ENCODE measurements around the gene UBALD2. TPM values are rescaled to one million over a fixed set of nuclear protein-coding genes. Genes with fewer than 3 reads are reported as not detected.

The UBALD2 gene
- total RNA-seq, 4 donors from 2014 or later = 7.9 to 27.2 (median 13.6) TPM

DNA sequence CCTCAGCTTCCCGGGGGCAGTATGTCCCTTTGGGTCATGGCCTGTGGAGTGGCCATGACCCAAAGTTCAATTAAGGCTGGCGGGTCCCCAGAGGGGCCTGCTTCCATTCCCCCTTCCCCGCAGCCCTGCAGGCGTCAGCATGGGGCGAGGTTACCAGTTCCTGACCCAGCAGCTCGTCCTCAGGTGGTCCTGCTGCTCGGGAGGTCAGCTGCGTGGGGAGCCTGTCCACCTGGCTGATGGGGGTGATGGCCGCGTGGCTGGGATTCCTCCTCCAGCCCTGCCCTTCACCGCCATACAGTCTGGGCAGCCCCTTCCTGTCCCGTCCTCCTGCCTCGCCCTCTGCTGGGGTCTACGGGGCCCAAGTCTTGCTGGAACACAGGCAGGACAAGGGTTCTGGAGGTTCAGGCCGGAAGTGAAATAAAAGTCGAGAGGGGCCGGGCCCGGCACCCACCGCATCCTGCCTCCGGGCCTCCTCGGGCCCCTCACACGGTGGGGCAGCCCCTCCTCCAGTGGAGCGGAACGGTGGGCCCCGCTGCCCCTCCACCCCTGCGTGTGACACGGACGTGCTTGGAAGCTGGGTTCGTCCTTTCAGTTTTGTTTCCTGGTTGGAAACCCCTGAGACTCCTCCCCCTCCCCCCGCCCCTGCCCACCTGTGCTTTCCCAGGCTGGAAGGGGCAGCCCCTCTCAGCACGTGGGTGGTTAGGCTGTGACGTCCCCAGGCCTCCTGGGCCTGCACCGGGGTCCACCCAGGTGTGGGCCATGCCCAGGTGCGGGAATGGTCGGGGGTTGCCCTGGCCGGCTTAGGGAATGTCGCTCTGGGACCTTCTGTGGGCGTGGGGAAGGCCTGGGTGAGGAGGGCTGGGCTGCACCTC lies 6.8 kb downstream of the UBALD2 start:
- Histone ChIP-seq H3K9me3 (no peaks in the 10 kb centered on the region), H3K4me3 (peak overlapping the region; percentile 15 to 65 (median 43)), H3K27ac (peak overlapping the region; percentile 64 to 85 (median 78)), H3K36me3 (peaks cover 0 to 29% (median 14%) of the 10 kb centered on the region in 3 donors), H3K4me1 (peaks cover 66 to 92% (median 74%) of the 10 kb centered on the region in 3 donors), H3K27me3 (no peaks in the 10 kb centered on the region)
- intact Hi-C loops (cut with DNase I) = no loop called here
- TF ChIP-seq CTCF (IDR thresholded peaks at IDR 0.05) = peak in 1 of 6 experiments; percentile 1
- peak in 2 of 4 donors; percentile 30 to 50 for TF ChIP-seq POLR2A (IDR thresholded peaks at IDR 0.05)
- DNase-seq = no peak
- 10 to 11% methylated on average over 15 to 21 of the region's 38 CpGs for whole genome bisulfite sequencing, 2 donors

DNA sequence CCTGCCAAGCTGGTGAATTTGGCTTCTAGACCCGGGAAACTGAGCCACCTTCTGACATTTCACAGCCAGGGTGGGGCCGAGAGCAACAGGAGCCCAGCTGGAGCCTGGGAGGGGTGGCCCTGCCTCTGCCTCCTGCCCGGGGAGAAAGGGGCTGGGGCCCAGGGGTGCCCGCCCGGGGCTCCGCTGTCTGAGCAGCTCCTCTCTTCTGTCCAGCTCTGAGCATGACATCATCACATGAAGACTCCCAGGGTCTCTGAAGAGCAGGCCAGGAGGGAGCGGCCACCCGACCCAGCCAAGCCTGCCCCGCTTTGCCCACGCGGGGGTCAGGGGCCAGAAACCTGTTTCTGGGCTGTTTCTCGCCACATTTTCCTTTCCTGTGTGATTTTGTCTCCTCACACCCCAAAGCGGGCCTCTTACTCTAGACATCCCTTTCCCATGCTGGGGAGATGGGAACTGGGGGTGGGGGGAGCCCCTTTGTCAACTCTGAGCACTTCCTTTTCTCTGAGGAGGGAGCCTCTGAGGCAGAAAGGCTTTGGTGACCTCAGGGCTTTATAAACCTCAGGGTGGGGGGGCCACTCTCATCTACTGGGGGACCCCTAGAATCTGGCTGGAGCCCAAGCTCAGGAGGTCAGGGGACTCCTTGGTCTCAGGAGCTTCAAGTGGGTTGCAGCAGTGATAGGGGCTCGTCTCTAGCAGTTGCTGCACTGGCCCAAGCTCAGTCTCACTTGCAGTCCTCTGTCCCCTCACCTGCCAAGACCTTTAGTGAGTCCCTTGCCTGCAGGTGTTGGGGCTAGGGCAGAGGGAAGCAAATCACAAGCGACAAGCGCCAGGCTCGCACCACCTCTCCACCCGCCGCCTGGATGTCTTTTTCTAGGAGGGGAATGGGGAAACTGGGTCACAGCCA lies 7.6 kb downstream of the UBALD2 start:
- Histone ChIP-seq H3K27me3 (no peaks in the 10 kb centered on the region), H3K9me3 (no peaks in the 10 kb centered on the region), H3K36me3 (peaks cover 0 to 29% (median 14%) of the 10 kb centered on the region in 3 donors), H3K4me3 (peak overlapping the region; percentile 15 to 65 (median 43)), H3K27ac (peak overlapping the region; percentile 64 to 85 (median 78)), H3K4me1 (peaks cover 62 to 92% (median 74%) of the 10 kb centered on the region in 3 donors)
- TF ChIP-seq CTCF (IDR thresholded peaks at IDR 0.05) = no peak
- no peak for TF ChIP-seq POLR2A (IDR thresholded peaks at IDR 0.05)
- intact Hi-C loops (cut with DNase I) = no loop called here
- WGBS, 2 donors = 43 to 60% methylated on average over 11 to 13 of the region's 19 CpGs
- DNase-seq = no peak

DNA sequence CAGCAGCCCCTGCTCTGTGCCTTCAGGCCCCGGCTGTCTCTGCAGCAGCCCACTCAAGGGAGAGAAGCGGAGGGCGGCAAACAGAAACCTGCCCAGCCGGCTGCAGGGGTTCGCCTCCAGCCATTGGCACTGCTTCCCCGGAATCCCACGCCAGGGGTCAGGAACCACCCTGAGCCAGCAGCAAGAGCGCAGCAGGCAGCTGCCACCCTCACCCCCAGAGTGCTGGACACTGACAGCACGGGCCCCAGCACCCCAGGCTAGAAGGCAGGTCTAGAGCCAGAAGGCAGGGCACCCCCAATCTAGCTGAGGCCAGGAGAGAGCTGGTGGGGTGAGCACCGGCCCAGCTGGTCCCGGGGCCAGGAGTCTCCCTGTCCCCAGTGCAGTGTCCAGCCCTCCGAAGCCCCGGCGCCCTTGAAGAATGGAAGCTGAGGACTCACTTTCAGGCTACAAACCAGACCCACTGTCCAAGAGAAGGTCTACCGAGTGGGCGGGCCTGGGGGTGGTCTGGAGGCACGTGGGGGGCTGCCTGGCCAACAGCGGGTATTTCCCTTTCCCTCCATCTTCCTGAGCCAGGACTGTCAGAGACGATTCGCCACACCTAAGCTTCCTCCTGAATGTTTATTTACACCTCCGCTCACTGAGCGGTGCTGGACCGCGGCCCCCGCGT lies 8.4 kb downstream of the UBALD2 start:
- peak overlapping the region in 3 of 4 donors; percentile 77 to 85 (median 79) for H3K27ac ChIP-seq
- peaks cover 54 to 92% (median 67%) of the 10 kb centered on the region in 3 donors for H3K4me1 ChIP-seq
- no peaks in the 10 kb centered on the region for H3K9me3 ChIP-seq
- no peak overlapping the region for H3K4me3 ChIP-seq
- 53 to 62% methylated on average over 7 to 9 of the region's 26 CpGs for WGBS, 2 donors
- intact Hi-C loops (cut with DNase I) = no loop called here
- H3K36me3 ChIP-seq = peaks cover 0 to 29% (median 14%) of the 10 kb centered on the region in 3 donors
- no peak for DNase-seq
- no peaks in the 10 kb centered on the region for H3K27me3 ChIP-seq
- TF ChIP-seq POLR2A (IDR thresholded peaks at IDR 0.05) (no peak), CTCF (IDR thresholded peaks at IDR 0.05) (no peak)

DNA sequence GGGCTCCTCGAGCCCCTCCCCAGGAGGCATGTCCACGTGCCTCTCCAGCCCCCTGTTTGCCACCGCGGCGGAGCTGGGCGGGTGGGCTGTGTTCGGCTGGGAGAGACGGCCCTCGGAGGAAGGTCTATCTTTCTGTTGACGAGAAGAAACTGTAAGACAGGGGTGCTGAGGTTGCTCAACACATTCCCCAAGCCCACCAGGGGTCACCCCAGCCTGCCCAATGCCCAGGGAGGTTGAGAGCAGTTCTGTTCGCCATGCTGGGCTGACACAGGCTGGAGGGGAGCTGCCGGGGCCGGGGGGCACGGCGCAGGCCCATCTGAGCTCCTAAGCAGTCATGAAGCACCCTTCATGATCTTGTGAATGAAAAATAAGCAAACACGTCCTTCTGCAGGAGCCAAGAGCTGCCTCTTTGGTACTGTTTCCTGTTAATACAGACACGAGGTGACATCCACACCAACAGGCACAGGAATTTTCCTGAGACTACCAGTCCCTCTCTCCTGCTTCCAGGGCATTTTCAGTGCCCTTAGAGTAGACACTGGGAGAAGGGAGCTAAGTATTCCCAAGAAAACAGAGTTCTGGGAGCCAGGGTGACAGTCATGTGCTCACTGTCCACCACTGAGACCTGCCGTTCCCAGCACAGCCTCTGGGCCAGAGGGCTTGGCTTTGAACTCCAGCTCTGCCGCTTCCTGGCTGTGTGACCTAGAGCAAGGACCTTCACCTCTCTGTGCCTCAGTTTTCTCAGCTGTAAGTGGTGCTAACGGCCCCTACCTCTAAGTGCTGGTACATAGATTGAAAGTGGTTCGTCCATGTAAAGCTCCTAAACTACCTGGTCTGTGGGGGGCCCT lies 9.2 kb downstream of the UBALD2 start:
- DNase-seq = no peak
- H3K27ac ChIP-seq = peak overlapping the region in 1 of 4 donors; percentile 85
- no peaks in the 10 kb centered on the region for H3K9me3 ChIP-seq
- no peaks in the 10 kb centered on the region for H3K27me3 ChIP-seq
- peaks cover 47 to 91% (median 59%) of the 10 kb centered on the region in 3 donors for H3K4me1 ChIP-seq
- 36 to 67% methylated on average over 6 to 15 of the region's 21 CpGs for WGBS, 2 donors
- intact Hi-C loops (cut with DNase I) = no loop called here
- no peak overlapping the region for H3K4me3 ChIP-seq
- H3K36me3 ChIP-seq = peaks cover 0 to 22% (median 14%) of the 10 kb centered on the region in 3 donors
- no peak for TF ChIP-seq CTCF (IDR thresholded peaks at IDR 0.05)
- TF ChIP-seq POLR2A (IDR thresholded peaks at IDR 0.05) = no peak

Data from esophagus squamous epithelium (tissue), 5 donors.